Stimulated activated naive CD8-positive, alpha-beta T cell treated with anti-CD3 and anti-CD28 coated beads, Interleukin-15, Interleukin-2, amounts not matched to agents 100 U/mL and 50 U/mL, for 24 hours (primary cell): ENCODE data around the gene KLF15.

ENCODE experiments used
- ATAC-seq: fragments of 150-1000 bp; cut with Tn5 transposase; one replicate; pipeline ENCODE4 v1.10.0; 2021
- DNase-seq: peaks from one replicate; pipeline ENCODE4 v3.0.0; 2021

The KLF15 gene

GRCh38 chr3:126389112-126389793, 32.0 kb upstream of the KLF15 start:
- ATAC-seq (peak; percentile 71), DNase-seq (peak; percentile 63)

DNA sequence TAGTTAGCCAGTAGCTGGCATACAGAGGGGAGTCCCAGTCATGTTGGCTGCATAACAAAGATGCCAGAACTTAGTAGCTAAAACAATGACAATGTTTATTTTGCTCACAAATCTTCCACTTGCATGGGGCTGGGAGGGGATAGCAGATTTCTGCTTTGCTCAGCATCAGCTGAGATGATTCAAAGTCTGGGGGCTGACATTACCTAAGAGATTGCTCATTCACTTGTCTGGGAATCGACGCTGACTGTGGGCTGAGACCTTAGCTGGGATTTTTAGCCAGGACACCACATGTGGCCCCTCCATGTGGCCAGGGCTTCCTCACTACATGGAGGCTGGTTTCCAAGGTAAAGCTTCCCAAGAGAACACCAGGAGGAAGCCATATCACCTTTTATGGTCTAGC, 24.8 kb upstream of the KLF15 start:
- ATAC-seq, result no peak
- no peak for DNase-seq

DNA sequence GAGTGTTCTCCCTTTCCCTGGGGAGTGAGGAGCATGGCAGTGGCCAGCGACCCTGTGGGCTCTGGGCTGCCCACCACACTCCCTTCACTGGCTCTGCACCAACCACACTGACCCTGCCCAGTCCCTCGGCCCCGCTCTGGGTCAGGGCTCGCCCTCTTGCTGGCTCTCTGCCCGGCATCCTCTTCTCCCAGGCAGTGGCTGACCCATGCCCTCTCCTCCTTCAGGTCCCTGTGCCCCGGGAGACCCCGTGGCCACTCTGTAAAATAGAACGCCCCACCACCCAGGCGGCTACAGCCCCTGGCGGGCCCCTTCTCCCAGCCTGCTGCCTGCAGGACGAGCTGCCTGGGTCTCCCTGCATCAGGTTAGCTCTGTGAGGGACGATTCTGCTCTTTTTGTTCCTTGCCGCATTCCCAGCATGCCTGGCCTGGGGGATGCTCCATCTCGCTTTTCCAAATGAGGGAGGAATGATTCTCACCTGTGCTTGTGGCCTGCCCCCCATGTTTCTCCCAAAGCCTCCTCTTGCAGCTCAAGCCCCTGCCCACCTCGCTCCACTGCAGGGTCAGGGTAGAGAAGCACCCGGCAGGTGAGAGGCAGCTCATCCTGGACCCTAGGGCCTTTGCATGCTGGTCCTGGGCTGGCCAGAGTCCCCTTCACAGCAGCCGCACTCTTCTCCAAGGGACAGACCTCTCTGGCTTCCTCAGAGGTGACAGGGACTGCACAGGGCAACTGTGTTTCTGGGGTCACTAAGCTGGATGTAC, 23.0 kb upstream of the KLF15 start:
- DNase-seq (no peak), ATAC-seq (no peak)

DNA sequence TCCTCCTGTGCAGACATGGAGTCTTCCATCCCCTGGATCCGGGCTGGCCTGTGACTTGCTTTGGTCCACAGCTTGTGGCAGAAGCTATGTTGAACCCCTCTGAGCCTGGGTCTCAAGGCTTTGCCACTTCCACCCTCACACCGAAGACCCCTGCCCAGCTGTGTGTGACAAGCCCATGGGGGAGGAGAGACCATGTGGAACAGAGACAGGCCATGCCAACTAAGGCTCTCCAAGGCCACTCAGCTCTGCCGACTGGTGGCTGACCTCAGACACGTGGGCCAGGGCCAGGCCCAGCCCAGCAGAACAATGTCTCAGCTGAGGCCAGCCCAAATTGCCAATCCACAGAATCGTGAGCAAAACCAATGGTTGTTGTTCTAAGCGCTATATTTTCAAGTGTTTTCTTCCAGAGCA, 21.1 kb upstream of the KLF15 start:
- DNase-seq, result no peak
- no peak for ATAC-seq

DNA sequence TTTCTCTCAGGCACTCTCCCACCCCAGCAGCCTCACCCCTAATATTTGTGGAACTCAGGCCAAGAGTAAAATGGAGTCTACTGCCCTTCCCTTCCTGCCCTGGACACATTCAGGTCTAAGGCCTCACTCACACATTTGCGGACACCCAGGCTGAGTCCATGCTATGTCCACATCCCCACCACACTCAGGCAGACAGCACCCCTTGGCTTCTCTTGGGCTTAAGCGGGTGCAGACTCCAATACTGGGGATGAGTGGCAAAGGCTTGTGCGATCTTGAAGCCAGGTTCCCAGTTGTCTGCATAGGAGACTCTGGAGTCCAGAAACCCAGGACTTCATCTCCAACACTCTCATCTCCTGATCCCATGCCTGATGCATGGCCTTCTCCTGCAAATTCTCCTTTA, 20.0 kb upstream of the KLF15 start:
- ATAC-seq (no peak), DNase-seq (no peak)

DNA sequence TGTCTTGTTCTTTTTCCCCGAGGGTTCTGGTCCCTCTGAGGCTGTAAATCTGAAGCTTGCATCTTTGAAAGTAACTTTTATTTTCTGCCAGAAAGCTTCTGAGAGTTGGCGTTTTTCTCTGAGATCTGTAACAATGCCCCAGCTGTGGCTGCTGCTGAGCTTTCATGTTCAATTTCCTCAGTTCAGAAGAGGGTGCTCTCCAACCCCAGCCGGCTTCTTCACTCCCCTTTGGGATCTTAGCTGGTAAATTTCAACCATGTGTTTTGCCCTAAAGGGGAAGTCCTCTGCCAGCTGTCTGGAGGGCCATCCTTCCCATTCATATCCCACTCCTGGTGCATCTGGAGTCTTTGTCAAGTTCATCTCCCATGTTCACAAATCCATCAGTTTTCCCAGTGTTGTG, 19.2 kb upstream of the KLF15 start:
- ATAC-seq, result no peak
- DNase-seq, result no peak

GRCh38 chr3:126375835-126376331, 18.7 kb upstream of the KLF15 start:
- DNase-seq (no peak), ATAC-seq (no peak)

DNA sequence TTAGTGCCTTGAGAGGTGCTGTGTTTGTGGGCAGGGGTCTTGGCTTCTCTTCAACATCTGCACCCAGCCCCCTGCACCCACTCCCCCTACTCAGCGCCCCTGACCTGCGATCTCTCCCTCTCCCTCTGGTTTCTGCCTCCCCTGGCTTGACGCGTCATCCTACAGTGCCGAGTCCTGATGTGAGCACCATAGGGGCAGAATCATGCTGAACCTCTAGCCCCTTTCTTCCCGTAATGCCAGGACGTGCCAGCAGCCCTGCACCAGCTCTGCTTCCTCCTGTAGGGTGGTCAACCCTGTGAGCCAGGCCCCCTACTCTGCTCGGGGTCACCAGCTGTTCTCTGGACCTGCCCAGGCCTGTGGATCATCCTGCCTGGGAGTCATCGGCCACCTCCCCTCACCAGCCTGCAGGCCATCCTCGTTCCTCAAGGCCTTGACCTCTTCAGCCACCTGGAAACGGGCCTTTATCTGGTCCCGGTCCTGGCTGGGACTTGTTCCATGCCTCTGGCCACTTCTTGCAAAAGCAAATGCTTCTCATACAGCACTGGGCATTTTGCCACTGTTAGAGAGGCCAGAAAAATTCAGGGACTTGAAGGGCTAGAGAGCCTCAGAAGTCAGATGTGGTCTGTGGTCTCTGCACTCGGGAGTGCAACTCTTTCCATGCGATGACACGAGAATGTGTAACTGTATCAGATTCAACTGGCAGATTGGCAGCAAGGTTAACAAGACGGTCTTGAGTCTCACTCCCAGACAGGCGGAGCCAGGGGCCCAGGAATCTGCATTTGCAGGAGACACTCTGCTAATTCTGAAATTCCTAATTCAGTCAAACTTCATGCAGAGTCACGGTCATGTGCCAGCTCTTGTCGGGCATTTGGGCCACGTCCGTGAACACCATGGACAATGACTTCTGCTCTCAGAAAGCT, 16.7 kb upstream of the KLF15 start:
- ATAC-seq (no peak), DNase-seq (no peak)

DNA sequence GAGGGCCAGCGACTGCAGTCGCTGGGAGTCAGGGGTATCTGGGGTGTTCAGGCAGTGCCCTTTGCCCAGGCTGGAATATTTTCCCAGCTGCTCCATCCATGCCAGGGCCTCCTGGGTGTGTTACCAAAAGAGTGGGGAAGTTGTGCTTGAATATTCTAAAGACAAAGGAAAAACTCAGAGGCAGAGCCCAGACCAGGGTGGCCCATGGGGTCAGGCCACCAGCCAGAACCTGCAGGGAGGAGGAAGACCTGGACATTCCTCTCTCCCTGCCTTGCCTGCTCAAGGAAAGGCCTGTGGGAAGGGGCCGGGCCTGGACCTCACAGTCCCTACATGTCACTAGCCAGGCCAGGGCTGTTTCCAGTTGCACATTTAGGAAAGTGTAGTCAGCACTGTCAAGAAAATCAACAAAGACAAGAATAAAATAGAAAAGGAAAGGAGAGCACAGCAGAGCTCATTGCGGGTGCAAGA, 16.0 kb upstream of the KLF15 start:
- no peak for ATAC-seq
- DNase-seq, result no peak

GRCh38 chr3:126372413-126373145, 15.4 kb upstream of the KLF15 start:
- DNase-seq, result no peak
- no peak for ATAC-seq

- no peak for ATAC-seq
- no peak for DNase-seq
Observed at GRCh38 chr3:126371096-126371705, 14.0 kb upstream of the KLF15 start.

- ATAC-seq, result peak; percentile 22
Observed at GRCh38 chr3:126370606-126371005, 13.4 kb upstream of the KLF15 start.

DNA sequence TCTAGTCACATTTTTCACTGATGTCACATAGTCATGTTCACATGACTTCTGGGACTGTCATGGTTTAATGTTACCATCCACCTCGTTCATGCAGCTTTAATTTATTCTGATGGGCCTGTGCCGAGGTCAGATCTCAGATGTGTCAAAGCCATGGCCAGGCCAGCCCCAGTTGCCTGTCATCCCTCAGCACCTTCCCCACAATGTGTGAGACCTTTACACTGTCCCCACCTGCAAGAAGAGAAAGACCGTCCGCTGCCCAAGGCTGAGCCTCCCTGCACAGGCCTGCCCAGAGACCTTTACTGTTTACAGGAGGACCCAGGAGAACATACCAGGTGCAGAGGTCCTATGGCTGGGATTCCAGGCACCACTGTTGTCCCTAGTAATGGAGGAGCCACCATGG, 12.8 kb upstream of the KLF15 start:
- ATAC-seq (no peak), DNase-seq (no peak)

More at GRCh38 chr3:126370606-126371005, 13.4 kb upstream of the KLF15 start:
- no peak for DNase-seq

DNA sequence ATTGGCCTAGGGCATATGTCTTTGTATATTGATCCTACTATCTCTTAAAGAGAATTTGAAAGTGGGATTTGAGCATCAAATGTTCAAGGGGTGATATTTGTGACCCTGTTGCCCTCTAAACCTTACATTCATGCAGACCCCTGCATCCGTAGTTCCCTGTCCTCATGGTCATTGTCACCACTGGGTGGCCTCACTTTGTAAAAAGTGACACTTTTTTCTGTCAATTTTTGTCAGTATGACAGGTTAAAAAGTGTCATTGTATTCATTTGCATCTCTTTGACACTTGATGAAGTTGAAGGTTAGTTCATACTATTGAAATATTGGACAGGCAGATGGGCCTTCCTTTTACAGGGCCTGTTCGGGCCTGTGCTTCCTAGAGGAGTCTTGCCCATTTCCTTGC, 12.3 kb upstream of the KLF15 start:
- no peak for DNase-seq
- no peak for ATAC-seq

GRCh38 chr3:126367316-126367805, 10.2 kb upstream of the KLF15 start:
- ATAC-seq, result no peak

GRCh38 chr3:126365351-126366277, 8.4 kb upstream of the KLF15 start:
- no peak for DNase-seq
- no peak for ATAC-seq

More at GRCh38 chr3:126367316-126367805, 10.2 kb upstream of the KLF15 start:
- no peak for DNase-seq

GRCh38 chr3:126364731-126365301, 7.6 kb upstream of the KLF15 start:
- DNase-seq (no peak), ATAC-seq (no peak)

- no peak for ATAC-seq
- DNase-seq, result no peak
Observed at GRCh38 chr3:126364130-126364695, 7.0 kb upstream of the KLF15 start.

DNA sequence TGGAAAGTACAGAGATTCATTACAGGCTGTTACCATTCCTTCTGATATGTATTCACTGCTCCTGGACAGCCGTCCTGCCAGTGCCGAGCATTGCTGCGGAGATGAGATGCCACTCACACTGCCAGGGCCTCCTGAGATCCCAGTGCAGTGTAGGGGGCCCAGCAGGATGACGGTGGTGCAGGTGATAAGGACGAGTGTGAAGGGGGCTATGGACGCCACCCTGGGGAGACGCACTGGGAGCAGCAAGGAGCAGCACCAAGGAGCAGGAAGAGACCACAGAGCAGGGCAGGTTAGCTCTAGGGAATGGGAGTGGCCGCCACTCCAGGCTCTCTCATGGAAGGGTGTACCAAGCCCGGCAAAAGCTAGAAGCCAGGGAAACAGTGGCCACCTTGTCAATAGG, 4.0 kb upstream of the KLF15 start:
- ATAC-seq (no peak), DNase-seq (no peak)
